Aorta (tissue), 5 donors: ENCODE data around the gene PHACTR4. TPM values are rescaled to one million over a fixed set of nuclear protein-coding genes. Genes with fewer than 3 reads are reported as not detected.
A peak's percentile ranks its signal among the peaks of the same experiment; 100 is the strongest.
"Not testable (repeated sequence)": the region's sequence is repeated elsewhere in the genome, so short reads cannot be mapped to it uniquely, and the experiment has no call there.

Experiments used
- ATAC-seq: fragments of 200-7000 bp; cut with Tn5 transposase; one replicate; pipeline ENCODE4 v1.9.1; 2022; ENCODE audit warnings: moderate library complexity; ENCODE audit not compliant: low FRiP score
- DNase-seq, 2 donors: peaks; one replicate each; pipeline ENCODE4 v3.0.0-alpha.2; 2020
- H3K27ac ChIP-seq, 2 donors: one replicate each; pipeline ENCODE4 v1.5.1; 2013; ENCODE audit warnings: low read length in 2 of 2, mild to moderate bottlenecking in 2 of 2, moderate library complexity in 2 of 2, control low read depth in 1 of 2, inconsistent platforms in 1 of 2, low read depth in 1 of 2
- H3K27me3 ChIP-seq, 2 donors: one replicate each; pipeline ENCODE4 v1.6.1; 2013; ENCODE audit warnings: control low read depth in 1 of 2, low read length in 1 of 2, mild to moderate bottlenecking in 1 of 2, moderate library complexity in 1 of 2; ENCODE audit not compliant: insufficient read depth in 2 of 2, control insufficient read depth in 1 of 2
- H3K36me3 ChIP-seq, 2 donors: one replicate each; pipeline ENCODE4 v1.6.1; 2013; ENCODE audit warnings: control low read depth in 1 of 2, low read length in 1 of 2, mild to moderate bottlenecking in 1 of 2; ENCODE audit not compliant: insufficient read depth in 2 of 2, control insufficient read depth in 1 of 2
- H3K4me1 ChIP-seq, 2 donors: one replicate each; pipeline ENCODE4 v1.6.1; 2013; ENCODE audit warnings: low read length in 2 of 2, control low read depth in 1 of 2, mild to moderate bottlenecking in 1 of 2, moderate library complexity in 1 of 2; ENCODE audit not compliant: insufficient read depth in 2 of 2, control insufficient read depth in 1 of 2
- H3K4me3 ChIP-seq, 2 donors: one replicate each; pipeline ENCODE4 v1.5.1; 2013; ENCODE audit warnings: low read length in 2 of 2, control low read depth in 1 of 2, mild to moderate bottlenecking in 1 of 2
- H3K9me3 ChIP-seq: one replicate; pipeline ENCODE4 v1.6.1; 2013; ENCODE audit warnings: mild to moderate bottlenecking, low read length; ENCODE audit not compliant: control insufficient read depth
- WGBS, 2 donors: extraction: QIAGEN DNeasy Blood & Tissue Kit; methylation state at CpG; one replicate each; pipeline ENCODE4 v1.1.7; 2013; 5-methylcytosine and 5-hydroxymethylcytosine counted together
- intact Hi-C, 2 donors: fragments of 100-400 bp; cut with DNase I; formaldehyde crosslinking; loops; one replicate each; pipeline versions ENCODE4 v1.14.2 to v1.15.0; 2022
- polyA plus RNA-seq, 2 donors: library from polyadenylated mRNA; stranded (reverse); fragments of 200-250 nt; gene quantifications; one replicate each; pipeline ENCODE4 v1.2.3, GENCODE V29; 2013
- total RNA-seq, 2 donors: library from RNA; stranded (reverse); fragmentation: NEBNext Ultra II Directional; extraction: Animal tissue kit (Norgen Biotek cat#: 25700); gene quantifications; one replicate each; pipeline ENCODE4 v1.2.1, GENCODE V29; 2021
- donor health status: healthy with polysubstance abuse.
- donor health status: Bipolar disorder and iron deficiency.
- donor health status: DM: no; HTN: no; CAD: no.
- donor health status: DM: no; HTN: no; CAD: no.
- donor health status: DM: yes; HTN: yes; CAD: no.

Gene PHACTR4
- total and polyA plus RNA-seq, 4 donors: 11.3 to 38.9 (median 26.3) TPM

DNA sequence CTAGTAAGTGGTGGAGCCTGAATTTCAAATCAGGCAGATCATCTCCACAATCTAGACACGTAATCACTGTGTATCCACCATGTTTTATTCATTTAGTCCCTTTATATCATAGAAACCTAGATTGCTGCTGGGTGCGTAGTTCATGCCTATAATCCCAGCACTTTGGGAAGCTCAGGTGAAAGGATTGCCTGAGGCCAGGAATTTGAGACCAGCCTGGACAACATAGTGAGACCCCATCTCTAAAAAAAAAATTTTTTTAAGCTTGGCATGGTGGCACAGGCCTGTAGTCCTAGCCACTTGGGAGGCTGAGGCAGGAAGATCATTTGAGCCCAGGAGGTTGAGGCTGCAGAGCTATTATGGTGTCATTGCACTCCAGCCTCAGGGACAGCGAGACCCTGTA, 30.6 kb upstream of the PHACTR4 start:
- peaks cover 0 to 7% of the 10 kb centered on the region in 2 donors for H3K36me3 ChIP-seq
- no peaks in the 10 kb centered on the region for H3K27me3 ChIP-seq
- no peak overlapping the region for H3K4me3 ChIP-seq
- H3K27ac ChIP-seq: no peak overlapping the region
- H3K9me3 ChIP-seq: no peaks in the 10 kb centered on the region
- DNase-seq (no peak), ATAC-seq (no peak)
- no peaks in the 10 kb centered on the region for H3K4me1 ChIP-seq
- 97% methylated on average over 3 of the region's 3 CpGs for WGBS, 2 donors
- intact Hi-C loops: no loop called here

DNA sequence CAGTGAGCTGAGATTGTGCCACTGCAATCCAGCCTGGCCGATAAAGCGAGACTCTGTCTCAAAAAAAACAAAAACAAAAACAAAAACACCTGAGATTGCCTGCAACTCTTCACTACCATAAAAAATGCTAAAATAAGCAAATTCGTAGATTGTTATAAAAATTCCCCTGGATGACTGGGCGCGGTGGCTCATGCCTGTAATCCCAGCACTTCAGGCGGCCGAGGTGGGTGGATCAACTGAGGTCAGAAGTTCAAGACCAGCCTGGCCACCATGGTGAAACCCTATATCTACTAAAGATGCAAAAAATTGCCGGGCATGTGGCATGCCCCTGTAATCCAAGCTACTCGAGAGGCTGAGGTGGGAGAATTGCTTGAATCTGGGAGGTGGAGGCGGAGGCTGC, 30.0 kb upstream of the PHACTR4 start:
- H3K27me3 ChIP-seq: no peaks in the 10 kb centered on the region
- ATAC-seq: no peak
- no peak for DNase-seq
- peaks cover 0 to 5% of the 10 kb centered on the region in 2 donors for H3K36me3 ChIP-seq
- H3K4me1 ChIP-seq: no peaks in the 10 kb centered on the region
- H3K9me3 ChIP-seq: no peaks in the 10 kb centered on the region
- no peak overlapping the region for H3K4me3 ChIP-seq
- H3K27ac ChIP-seq: no peak overlapping the region
- intact Hi-C loops: no loop called here
- WGBS, 2 donors: 83 to 90% methylated on average over 10 of the region's 10 CpGs

DNA sequence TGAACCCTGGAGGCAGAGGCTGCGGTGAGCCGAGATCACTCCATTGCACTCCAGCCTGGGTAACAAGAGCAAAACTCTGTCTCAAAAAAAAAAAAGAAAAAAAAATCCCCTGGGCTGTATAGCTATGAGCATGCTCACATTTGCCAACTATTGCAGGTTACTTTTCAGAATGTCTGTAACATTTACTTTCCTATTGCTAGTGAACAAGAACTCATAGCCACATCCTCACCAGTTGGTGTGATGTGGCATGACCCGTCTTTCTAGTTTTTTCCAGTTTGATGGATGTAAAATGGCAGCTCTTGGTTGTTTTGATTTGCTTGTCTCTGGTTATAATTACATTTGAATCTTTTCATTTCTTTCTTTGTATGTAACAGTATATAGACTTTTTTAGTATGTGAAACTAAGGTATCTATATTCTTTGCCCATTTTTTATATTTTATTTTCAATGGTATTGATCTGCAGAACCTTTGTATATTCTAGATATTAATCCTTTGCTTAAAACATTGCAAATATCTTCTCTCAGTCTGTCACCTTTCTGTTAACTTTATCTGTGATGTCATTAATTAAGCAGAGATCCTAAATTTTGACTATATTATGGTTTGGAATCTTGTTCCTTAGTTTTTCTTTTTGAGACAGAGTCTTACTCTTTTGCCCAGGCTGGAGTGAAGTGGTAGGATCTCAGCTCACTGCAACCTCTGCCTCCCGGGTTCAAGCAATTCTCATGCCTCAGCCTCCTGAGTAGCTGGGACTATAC, 29.1 kb upstream of the PHACTR4 start:
- no peaks in the 10 kb centered on the region for H3K27me3 ChIP-seq
- H3K36me3 ChIP-seq: no peaks in the 10 kb centered on the region
- no peak overlapping the region for H3K27ac ChIP-seq
- no peak for DNase-seq
- ATAC-seq: no peak
- no peak overlapping the region for H3K4me3 ChIP-seq
- 85 to 92% methylated on average over 4 of the region's 4 CpGs for WGBS, 2 donors
- intact Hi-C loops: no loop called here
- H3K4me1 ChIP-seq: no peaks in the 10 kb centered on the region
- no peaks in the 10 kb centered on the region for H3K9me3 ChIP-seq

GRCh38 chr1:28341591-28341990, 27.9 kb upstream of the PHACTR4 start:
- intact Hi-C loops: no loop called here
- no peak for ATAC-seq
- H3K27ac ChIP-seq: no peak overlapping the region
- H3K36me3 ChIP-seq: no peaks in the 10 kb centered on the region
- WGBS, 2 donors: 83 to 84% methylated on average over 2 of the region's 2 CpGs
- DNase-seq: no peak
- no peak overlapping the region for H3K4me3 ChIP-seq
- H3K27me3 ChIP-seq: no peaks in the 10 kb centered on the region
- no peaks in the 10 kb centered on the region for H3K9me3 ChIP-seq
- no peaks in the 10 kb centered on the region for H3K4me1 ChIP-seq

DNA sequence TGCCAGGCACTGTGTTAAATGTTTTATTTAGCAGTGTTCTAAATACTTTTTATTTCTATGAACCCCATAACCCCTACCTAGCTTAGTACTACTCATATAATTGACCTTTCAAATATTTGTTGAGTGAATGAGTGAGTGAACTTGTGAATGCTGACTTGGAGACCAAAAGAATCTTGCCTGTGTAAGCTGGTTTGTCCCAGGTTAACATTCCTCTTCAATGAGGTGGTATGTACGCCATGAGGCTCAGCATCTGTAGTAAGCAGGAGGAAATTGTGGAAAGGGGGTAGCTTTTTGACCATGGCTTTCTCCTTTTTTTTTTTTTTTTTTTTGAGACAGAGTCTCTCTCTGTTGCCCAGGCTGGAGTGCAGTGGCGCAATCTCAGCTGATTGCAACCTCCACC, 26.1 kb upstream of the PHACTR4 start:
- H3K27ac ChIP-seq: no peak overlapping the region
- H3K27me3 ChIP-seq: no peaks in the 10 kb centered on the region
- WGBS, 2 donors: 88 to 96% methylated on average over 2 of the region's 2 CpGs
- H3K36me3 ChIP-seq: no peaks in the 10 kb centered on the region
- intact Hi-C loops: no loop called here
- ATAC-seq (no peak), DNase-seq (no peak)
- H3K9me3 ChIP-seq: no peaks in the 10 kb centered on the region
- no peaks in the 10 kb centered on the region for H3K4me1 ChIP-seq
- no peak overlapping the region for H3K4me3 ChIP-seq

- not testable (repeated sequence) for ATAC-seq, H3K36me3 ChIP-seq, H3K9me3 ChIP-seq, H3K27me3 ChIP-seq, H3K4me3 ChIP-seq, H3K4me1 ChIP-seq, H3K27ac ChIP-seq
- intact Hi-C loops: loop anchor here in 1 of 2 donors (10.0 kb wide), 1 partner anchor 241 kb away; the partner anchor contains the start of gene RAB42
- DNase-seq: peak in 1 of 2 donors; percentile 12
- WGBS, 2 donors: 90 to 91% methylated on average over 8 of the region's 8 CpGs
Observed at GRCh38 chr1:28353248-28353810, 16.2 kb upstream of the PHACTR4 start.

GRCh38 chr1:28354121-28354520, 15.4 kb upstream of the PHACTR4 start:
- Histone ChIP-seq H3K36me3 (no peaks in the 10 kb centered on the region), H3K9me3 (no peaks in the 10 kb centered on the region), H3K4me3 (no peak overlapping the region), H3K27ac (no peak overlapping the region), H3K27me3 (no peaks in the 10 kb centered on the region), H3K4me1 (no peaks in the 10 kb centered on the region)
- DNase-seq (peak in 1 of 2 donors; percentile 57), ATAC-seq (no peak)
- intact Hi-C loops: loop anchor here in 1 of 2 donors (10.0 kb wide), 1 partner anchor 241 kb away; the partner anchor contains the start of gene RAB42
- 26 to 29% methylated on average over 3 of the region's 3 CpGs for WGBS, 2 donors

- DNase-seq: no peak
- no peak overlapping the region for H3K27ac ChIP-seq
- 77 to 81% methylated on average over 3 of the region's 3 CpGs for WGBS, 2 donors
- H3K36me3 ChIP-seq: no peaks in the 10 kb centered on the region
- H3K4me1 ChIP-seq: no peaks in the 10 kb centered on the region
- H3K4me3 ChIP-seq: no peak overlapping the region
- no peaks in the 10 kb centered on the region for H3K27me3 ChIP-seq
- no peak for ATAC-seq
- intact Hi-C loops: loop anchor here (2.0 to 10.0 kb wide), 2 partner anchors 236 to 244 kb away; partner anchors contain the start of gene RAB42 (in 1 of the 2)
- no peaks in the 10 kb centered on the region for H3K9me3 ChIP-seq
Observed at GRCh38 chr1:28358716-28359115, 10.8 kb upstream of the PHACTR4 start.
